D721Med (cell line): ENCODE results near the gene SLC46A1.

Experiments used
- DNase-seq: peaks from one replicate; pipeline ENCODE4 v3.0.0; 2011; ENCODE audit warnings: low spot score; ENCODE audit not compliant: insufficient read length
- FAIRE-seq: peaks from 2 replicates; lab custom pipeline; 2011; peaks lifted over from hg19 to GRCh38; lab: Jason Lieb, UNC
- TF ChIP-seq, protein P1 (sequence below): IDR thresholded peaks from 2 replicates; pipeline ENCODE4 v1.5.1; 2012; ENCODE audit warnings: mild to moderate bottlenecking, control low read depth; ENCODE audit not compliant: insufficient read depth; ENCODE audit errors: missing control alignments

The SLC46A1 gene

DNA sequence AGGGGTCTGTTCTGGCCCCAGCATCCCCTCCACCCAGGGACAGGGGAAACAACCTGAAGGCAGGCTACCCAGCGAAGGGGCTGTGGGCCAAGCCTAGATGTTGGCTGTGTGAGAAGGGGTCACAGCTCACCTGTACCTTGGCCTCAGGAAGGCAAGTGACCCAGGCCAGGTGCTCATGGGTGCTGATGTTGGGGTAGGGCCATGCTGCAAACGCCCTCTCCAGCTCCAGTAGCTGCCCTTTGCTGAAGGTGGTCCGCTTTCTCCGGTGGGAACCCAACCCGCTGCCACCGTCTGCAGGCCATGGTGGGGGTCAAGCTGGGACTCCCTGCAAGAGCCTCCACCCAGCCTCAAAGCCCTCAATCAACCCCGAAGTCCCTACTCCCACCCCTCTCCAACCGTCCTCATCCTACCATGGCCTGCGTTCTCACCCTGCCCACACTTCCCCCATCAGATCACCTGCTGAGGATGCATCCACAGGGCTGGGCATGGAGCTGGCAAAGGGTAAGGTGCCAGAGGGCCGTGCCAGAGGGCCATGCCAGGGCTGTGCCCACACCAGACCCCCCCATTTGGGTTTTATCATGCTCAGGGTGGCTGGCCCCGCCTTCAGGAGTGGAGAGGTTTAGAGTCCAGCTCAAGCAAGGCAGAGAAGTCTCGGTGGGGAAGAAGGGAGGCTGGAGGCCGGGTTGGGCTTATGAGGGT lies 41.2 kb downstream of the SLC46A1 start, which contains the start of gene SEBOX:
SEBOX (minus strand) TSS at position 535 of the 699 bp plus-strand sequence; CDS start at position 487, 48 bp downstream.
- TF ChIP-seq, protein P1, sequence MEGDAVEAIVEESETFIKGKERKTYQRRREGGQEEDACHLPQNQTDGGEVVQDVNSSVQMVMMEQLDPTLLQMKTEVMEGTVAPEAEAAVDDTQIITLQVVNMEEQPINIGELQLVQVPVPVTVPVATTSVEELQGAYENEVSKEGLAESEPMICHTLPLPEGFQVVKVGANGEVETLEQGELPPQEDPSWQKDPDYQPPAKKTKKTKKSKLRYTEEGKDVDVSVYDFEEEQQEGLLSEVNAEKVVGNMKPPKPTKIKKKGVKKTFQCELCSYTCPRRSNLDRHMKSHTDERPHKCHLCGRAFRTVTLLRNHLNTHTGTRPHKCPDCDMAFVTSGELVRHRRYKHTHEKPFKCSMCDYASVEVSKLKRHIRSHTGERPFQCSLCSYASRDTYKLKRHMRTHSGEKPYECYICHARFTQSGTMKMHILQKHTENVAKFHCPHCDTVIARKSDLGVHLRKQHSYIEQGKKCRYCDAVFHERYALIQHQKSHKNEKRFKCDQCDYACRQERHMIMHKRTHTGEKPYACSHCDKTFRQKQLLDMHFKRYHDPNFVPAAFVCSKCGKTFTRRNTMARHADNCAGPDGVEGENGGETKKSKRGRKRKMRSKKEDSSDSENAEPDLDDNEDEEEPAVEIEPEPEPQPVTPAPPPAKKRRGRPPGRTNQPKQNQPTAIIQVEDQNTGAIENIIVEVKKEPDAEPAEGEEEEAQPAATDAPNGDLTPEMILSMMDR = no peak
- DNase-seq (no peak), FAIRE-seq (no peak)

DNA sequence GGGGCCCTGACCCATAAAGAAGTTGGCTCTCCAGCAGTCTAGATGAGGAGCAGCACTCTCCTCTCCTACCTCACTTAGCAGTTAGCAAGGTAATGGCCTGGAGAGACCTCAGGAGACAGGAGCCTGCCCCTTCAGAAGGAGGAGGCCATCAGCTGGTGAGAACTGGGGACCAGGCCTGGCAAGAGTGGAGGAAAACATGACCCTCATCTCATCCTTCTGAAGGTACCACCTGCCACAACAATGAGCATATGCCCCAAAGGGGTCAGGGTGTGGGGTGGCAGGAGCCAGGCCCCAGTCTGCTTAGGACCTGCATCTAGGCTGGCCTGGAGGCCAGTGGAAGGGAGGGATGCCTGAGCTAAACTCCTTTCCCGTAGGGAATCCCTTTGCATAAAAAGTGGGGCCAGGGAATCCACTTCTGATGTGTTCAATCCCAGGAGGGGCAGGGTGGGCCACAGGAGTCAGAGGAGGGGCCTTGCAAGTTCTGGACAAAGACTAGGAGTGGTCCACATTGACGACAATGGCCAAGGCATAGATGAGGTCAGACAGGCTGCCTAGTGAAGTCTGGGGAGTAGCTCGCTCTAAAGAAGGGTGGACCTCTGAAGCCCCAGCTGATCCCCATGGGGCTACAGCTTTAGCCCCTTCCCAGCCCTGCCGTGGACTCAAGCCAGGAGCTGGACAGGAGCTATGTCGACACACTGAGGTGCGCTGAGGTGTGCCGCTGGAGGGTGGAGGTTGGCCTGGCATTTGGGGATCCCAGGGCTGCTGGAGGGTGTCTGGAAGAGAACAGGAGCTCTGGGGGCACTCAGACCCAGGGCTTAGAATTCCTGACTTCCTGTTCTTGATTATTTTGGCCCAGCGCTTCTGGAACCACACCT lies 42.0 kb downstream of the SLC46A1 start:
- TF ChIP-seq, protein P1 = no peak
- DNase-seq (no peak), FAIRE-seq (no peak)

DNA sequence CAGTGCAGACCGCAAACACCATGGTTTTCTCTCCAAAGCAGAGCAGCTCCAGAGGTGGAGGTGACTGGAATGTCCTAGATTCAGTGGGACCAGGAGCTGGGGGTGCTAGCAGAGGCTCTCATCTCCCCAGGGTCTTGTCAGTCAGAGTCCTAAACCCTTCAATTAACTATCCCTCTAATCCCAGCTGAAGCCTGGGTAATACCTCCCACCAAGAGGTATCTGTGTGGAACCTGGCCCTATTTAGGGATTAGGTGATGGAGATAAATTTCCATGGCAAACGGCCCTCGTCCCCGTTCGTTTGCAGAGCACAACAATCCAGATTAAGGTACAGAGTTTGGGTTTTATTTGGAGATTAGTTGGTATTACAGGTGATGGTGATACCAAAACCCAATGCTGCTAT lies 42.8 kb downstream of the SLC46A1 start:
- DNase-seq (no peak), FAIRE-seq (no peak)
- TF ChIP-seq, protein P1 = no peak

DNA sequence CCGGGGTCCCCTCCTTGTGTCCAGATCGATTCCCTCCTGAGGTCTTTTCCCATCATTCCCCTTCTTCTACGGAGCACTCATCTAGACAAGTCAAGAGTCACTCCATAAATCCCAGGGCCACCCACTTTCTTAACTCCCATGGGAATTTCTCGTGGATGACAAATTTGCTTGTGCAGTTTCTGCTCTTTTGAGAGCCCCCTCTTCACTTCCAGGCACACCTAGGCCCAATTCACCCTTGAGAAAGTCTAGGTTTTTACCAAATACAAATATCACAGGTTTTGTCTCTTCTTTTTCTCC lies 48.2 kb downstream of the SLC46A1 start:
- no peak for DNase-seq
- TF ChIP-seq, protein P1 = no peak
- no peak for FAIRE-seq

DNA sequence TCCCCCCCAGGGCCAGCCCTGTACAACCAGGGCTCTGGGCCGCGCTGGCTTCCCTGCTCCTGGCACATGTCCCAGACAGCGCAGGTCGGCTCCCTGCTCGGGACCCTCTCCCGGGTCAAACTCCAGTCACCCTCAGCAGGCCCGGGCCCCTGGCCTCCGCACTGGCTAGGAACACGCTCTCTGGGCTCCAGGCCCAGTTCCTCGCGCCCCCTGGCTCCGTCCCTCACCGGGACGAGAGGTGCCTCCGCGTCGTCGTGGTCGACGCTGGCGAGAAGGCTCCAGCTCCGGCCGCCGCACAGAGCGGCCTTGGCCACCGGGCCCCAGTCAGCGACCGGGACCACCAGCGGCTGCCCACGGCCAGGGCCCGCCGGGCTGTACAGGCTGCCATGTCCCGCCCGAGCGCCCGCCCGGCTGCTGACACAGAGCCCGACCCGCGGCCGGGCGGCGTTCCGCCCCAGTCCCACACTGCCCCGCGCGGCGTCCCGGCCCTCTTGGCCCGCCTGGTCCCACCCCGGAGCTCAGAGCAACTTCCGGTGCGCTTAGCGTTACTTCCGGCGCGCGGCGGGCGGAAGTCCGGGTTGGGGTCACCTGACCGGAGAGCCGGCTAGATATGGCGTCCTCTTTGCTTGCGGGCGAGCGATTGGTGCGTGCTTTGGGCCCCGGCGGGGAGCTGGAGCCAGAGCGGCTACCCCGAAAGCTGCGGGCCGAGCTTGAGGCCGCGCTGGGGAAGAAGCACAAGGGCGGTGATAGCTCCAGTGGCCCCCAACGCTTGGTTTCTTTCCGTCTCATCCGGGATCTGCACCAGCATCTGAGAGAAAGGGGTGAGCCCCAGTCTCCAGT lies 48.7 kb downstream of the SLC46A1 start, which contains the start of gene POLDIP2:
POLDIP2 (minus strand) TSS at position 467 of the 840 bp plus-strand sequence; CDS start at position 388, 79 bp downstream.
- FAIRE-seq (no peak), DNase-seq (peak; percentile 89)
- TF ChIP-seq, protein P1 = no peak

DNA sequence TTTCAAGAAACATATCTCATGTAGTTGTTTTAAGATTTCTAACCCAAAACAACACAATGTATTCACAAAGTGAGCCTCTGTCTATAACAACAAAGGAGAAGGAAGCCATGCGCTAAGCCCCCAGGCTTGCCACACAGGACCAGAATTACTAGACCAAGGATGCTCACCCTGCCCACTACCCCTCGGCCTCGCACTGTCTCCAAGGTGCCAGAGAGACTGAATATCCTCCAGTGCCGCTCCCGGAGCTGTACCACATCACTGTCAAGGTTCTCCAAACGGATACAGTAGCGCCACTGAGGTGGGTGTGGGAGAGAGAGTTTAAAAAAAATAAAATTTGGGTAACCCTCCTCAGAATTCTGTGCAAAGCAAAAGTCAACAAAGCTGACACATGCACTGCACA lies 55.7 kb downstream of the SLC46A1 start:
- DNase-seq (no peak), FAIRE-seq (no peak)
- TF ChIP-seq, protein P1 = no peak
